Stimulated activated CD4-positive, alpha-beta T cell treated with anti-CD3 and anti-CD28 coated beads, Interleukin-4, amount 100 ng/mL, for 48 hours (primary cell): ENCODE measurements around the gene ACTG2.
"Not testable (repeated sequence)": the region's sequence is repeated elsewhere in the genome, so short reads cannot be mapped to it uniquely, and the experiment has no call there.

Experiments
- DNase-seq, 2 donors: peaks; one replicate each; pipeline ENCODE4 v3.0.0-alpha.2; 2020; ENCODE audit warnings: low read depth in 2 of 2

The ACTG2 gene

GRCh38 chr2:73893764-73894474, 1.1 kb downstream of the ACTG2 start:
- DNase-seq: no peak

GRCh38 chr2:73894475-73894850, 1.7 kb downstream of the ACTG2 start:
- DNase-seq: no peak

GRCh38 chr2:73894877-73895276, 2.1 kb downstream of the ACTG2 start:
- no peak for DNase-seq

GRCh38 chr2:73895473-73895872, 2.7 kb downstream of the ACTG2 start:
- DNase-seq: no peak

GRCh38 chr2:73896362-73897239, 3.8 kb downstream of the ACTG2 start:
- peak; percentile 14 to 16 for DNase-seq

- DNase-seq: no peak
These were observed 4.4 kb downstream of the ACTG2 start for GRCh38 chr2:73897240-73897583.

- DNase-seq: no peak
These were observed 5.1 kb downstream of the ACTG2 start for GRCh38 chr2:73897934-73898333.

GRCh38 chr2:73899801-73900336, 7.1 kb downstream of the ACTG2 start:
- DNase-seq: no peak

- DNase-seq: no peak
These were observed 8.3 kb downstream of the ACTG2 start for GRCh38 chr2:73901143-73901542.

GRCh38 chr2:73902284-73902683, 9.5 kb downstream of the ACTG2 start:
- DNase-seq: no peak

- DNase-seq: no peak
These were observed 10.5 kb downstream of the ACTG2 start for GRCh38 chr2:73903313-73903712.

- DNase-seq: not testable (repeated sequence)
These were observed 11.3 kb downstream of the ACTG2 start for GRCh38 chr2:73903949-73904613.

GRCh38 chr2:73904952-73905351, 12.1 kb downstream of the ACTG2 start:
- DNase-seq: no peak

GRCh38 chr2:73906847-73907505, 14.2 kb downstream of the ACTG2 start:
- no peak for DNase-seq

- DNase-seq: peak in 1 of 2 donors; percentile 28
These were observed 15.1 kb downstream of the ACTG2 start for GRCh38 chr2:73907840-73908452.

- DNase-seq: no peak
These were observed 16.2 kb downstream of the ACTG2 start for GRCh38 chr2:73908689-73909652.

GRCh38 chr2:73910873-73911547, 18.2 kb downstream of the ACTG2 start:
- DNase-seq: no peak

GRCh38 chr2:73911548-73912208, 18.9 kb downstream of the ACTG2 start:
- no peak for DNase-seq

- no peak for DNase-seq
These were observed 20.7 kb downstream of the ACTG2 start for GRCh38 chr2:73913414-73914054.
